AG08395 (cell line): ENCODE data around the gene CAPRIN1.

Experiments
- DNase-seq: peaks from one replicate; pipeline ENCODE4 v3.0.0; 2012; ENCODE audit warnings: mixed read lengths, low spot score

CAPRIN1 gene

GRCh38 chr11:34143048-34143447, 91.5 kb downstream of the CAPRIN1 start:
- no peak for DNase-seq

- no peak for DNase-seq
Measured at GRCh38 chr11:34145073-34145472, 93.5 kb downstream of the CAPRIN1 start.

- no peak for DNase-seq
Measured at GRCh38 chr11:34145847-34146381, 94.4 kb downstream of the CAPRIN1 start.

- no peak for DNase-seq
Measured at GRCh38 chr11:34146411-34146810, 94.9 kb downstream of the CAPRIN1 start.

GRCh38 chr11:34146866-34147265, 95.3 kb downstream of the CAPRIN1 start:
- DNase-seq = no peak

GRCh38 chr11:34147581-34147980, 96.0 kb downstream of the CAPRIN1 start:
- DNase-seq = no peak

- no peak for DNase-seq
Measured at GRCh38 chr11:34148504-34149165, 97.1 kb downstream of the CAPRIN1 start.

GRCh38 chr11:34149274-34149673, 97.7 kb downstream of the CAPRIN1 start:
- no peak for DNase-seq

- DNase-seq = peak; percentile 41
Measured at GRCh38 chr11:34149786-34150185, 98.3 kb downstream of the CAPRIN1 start.

GRCh38 chr11:34150494-34151151, 99.1 kb downstream of the CAPRIN1 start:
- DNase-seq = peak; percentile 65
